GM10248 (cell line): Measurements from ENCODE around the gene FOXL3.
"Not testable (repeated sequence)": the region's sequence is repeated elsewhere in the genome, so short reads cannot be mapped to it uniquely, and the experiment has no call there.

Experiments
- CTCF ChIA-PET: fragments of 300-600 bp; sonication (Branson Sonifier 250); formaldehyde crosslinking; extraction: SDS; loops from one replicate; lab custom pipeline; 2021; ENCODE audit warnings: antibody characterized with exemption; lab: Yijun Ruan, JAX
- POLR2A ChIA-PET: fragments of 350-650 bp; sonication (Branson Sonifier 250); formaldehyde crosslinking; extraction: SDS; loops from one replicate; lab custom pipeline; 2020; ENCODE audit warnings: antibody characterized with exemption; lab: Yijun Ruan, JAX
- DNase-seq: peaks from one replicate; pipeline ENCODE4 v3.0.0; 2012; ENCODE audit errors: extremely low spot score
- CTCF ChIP-seq: IDR thresholded peaks from 2 replicates; pipeline ENCODE4 v1.5.1; 2012; ENCODE audit warnings: mild to moderate bottlenecking, low read depth; ENCODE audit errors: extremely low read depth, missing control alignments, control extremely low read depth

Gene FOXL3

GRCh38 chr7:289756-290553 is at the start of gene FOXL3:
Gene FOXL3 (plus strand): TSS chr7:290170. CDS start chr7:290170, 0 bp downstream.
- DNase-seq = no peak
- ChIA-PET CTCF (no interaction called here), POLR2A (no interaction called here)
- no peak for TF ChIP-seq CTCF

GRCh38 chr7:240887-241421 is 49.0 kb upstream of the FOXL3 start:
- ChIA-PET POLR2A (no interaction called here), CTCF (interaction anchor here (1.0 kb wide), 1 partner anchor 22 kb away, joined by 6 read pairs; no protein-coding TSS in a partner anchor)

GRCh38 chr7:241513-241912 is 48.5 kb upstream of the FOXL3 start:
- ChIA-PET POLR2A (no interaction called here), CTCF (no interaction called here)
- no peak for TF ChIP-seq CTCF

More at GRCh38 chr7:240887-241421, 49.0 kb upstream of the FOXL3 start:
- no peak for TF ChIP-seq CTCF
- DNase-seq = no peak

GRCh38 chr7:242826-243579 is 47.0 kb upstream of the FOXL3 start:
- CTCF ChIA-PET = interaction anchor here (2.2 kb wide), 1 partner anchor 20 kb away, joined by 7 read pairs; no protein-coding TSS in a partner anchor
- DNase-seq, POLR2A ChIA-PET: not testable (repeated sequence)

More at GRCh38 chr7:241513-241912, 48.5 kb upstream of the FOXL3 start:
- no peak for DNase-seq

GRCh38 chr7:243580-243978 is 46.4 kb upstream of the FOXL3 start:
- CTCF ChIA-PET = interaction anchor here (2.2 kb wide), 1 partner anchor 20 kb away, joined by 7 read pairs; no protein-coding TSS in a partner anchor
- DNase-seq, POLR2A ChIA-PET: not testable (repeated sequence)

GRCh38 chr7:244974-245373 is 45.0 kb upstream of the FOXL3 start:
- DNase-seq = no peak
- CTCF ChIA-PET = interaction anchor here (2.2 kb wide), 1 partner anchor 18 kb away, joined by 7 read pairs; no protein-coding TSS in a partner anchor
- POLR2A ChIA-PET = no interaction called here
- no peak for TF ChIP-seq CTCF

GRCh38 chr7:245574-246295 is 44.2 kb upstream of the FOXL3 start:
- ChIA-PET POLR2A (no interaction called here), CTCF (no interaction called here)
- TF ChIP-seq CTCF = no peak
- DNase-seq = no peak
